Measurements from ENCODE around the gene DPYSL5.

- no peak for TF ChIP-seq REST (IDR thresholded peaks at IDR 0.05; ENCODE audit: borderline replicate concordance)
- TF ChIP-seq MXI1 (conservative IDR thresholded peaks at IDR 0.05; ENCODE audit: poor library complexity, severe bottlenecking), result no peak
- no peak for TF ChIP-seq CTCF (IDR thresholded peaks at IDR 0.05; ENCODE audit: poor library complexity, severe bottlenecking)
- TF ChIP-seq POLR2AphosphoS5 (IDR thresholded peaks at IDR 0.05), result no peak
- no peak for TF ChIP-seq EZH2 (IDR thresholded peaks at IDR 0.05; ENCODE audit: borderline replicate concordance, insufficient read depth, low read length, poor library complexity, severe bottlenecking)
Observed at GRCh38 chr2:26994983-26995382, 147.1 kb downstream of the DPYSL5 start.

Data from neural cell (in vitro differentiated cells).